ENCODE results near the gene KCNAB2. TPM values are rescaled to one million over a fixed set of nuclear protein-coding genes. Genes with fewer than 3 reads are reported as not detected.

The KCNAB2 gene
- total RNA-seq, 1 experiment from 2014 or later, result 11.0 TPM

DNA sequence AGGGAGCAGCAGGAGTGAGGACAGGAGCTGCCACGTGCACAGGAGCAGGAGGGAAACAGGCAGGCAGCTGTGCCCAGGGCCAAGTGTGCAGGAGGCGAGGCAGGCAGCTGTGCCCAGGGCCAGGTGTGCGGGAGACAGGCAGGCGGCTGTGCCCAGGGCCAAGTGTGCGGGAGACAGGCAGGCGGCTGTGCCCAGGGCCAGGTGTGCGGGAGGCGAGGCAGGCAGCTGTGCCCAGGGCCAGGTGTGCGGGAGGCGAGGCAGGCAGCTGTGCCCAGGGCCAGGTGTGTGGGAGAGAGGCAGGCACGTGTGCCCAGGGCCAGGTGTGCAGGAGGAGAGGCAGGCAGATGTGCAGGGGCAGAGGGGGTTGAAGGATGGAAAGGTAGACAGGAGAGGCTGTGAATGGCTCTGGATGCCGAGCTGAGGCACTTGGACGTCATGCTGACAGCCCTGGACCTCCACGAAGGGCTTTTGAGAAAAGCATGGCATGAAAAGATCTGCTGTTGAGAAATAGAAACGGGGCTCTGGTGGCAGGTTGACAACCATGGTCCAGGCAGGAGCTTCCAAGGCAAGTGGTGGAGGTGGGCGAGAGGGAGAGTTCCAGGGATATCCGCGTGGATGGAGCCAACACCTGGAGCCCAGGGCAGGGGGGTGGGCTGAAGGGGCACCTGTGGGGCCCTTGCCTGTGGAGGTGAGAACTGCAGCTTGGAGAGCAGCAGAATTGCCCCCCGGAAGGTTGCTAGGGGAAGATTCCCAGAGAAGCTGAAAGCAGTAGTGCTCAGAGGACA lies 34.3 kb upstream of the KCNAB2 start:
- Mint-ChIP-seq H3K36me3 (ENCODE audit: insufficient read depth, unreplicated experiment) (peaks cover 8% of the 10 kb centered on the region), H3K4me3 (ENCODE audit: unreplicated experiment) (no peak overlapping the region), H3K9me3 (ENCODE audit: unreplicated experiment) (no peaks in the 10 kb centered on the region), H3K27me3 (ENCODE audit: insufficient read depth, unreplicated experiment) (no peaks in the 10 kb centered on the region), H3K27ac (ENCODE audit: unreplicated experiment) (peak overlapping the region; percentile 59), H3K4me1 (ENCODE audit: low read depth, unreplicated experiment) (peaks cover 7% of the 10 kb centered on the region)
- Histone ChIP-seq H3K27me3 (replicated peaks; ENCODE audit: control insufficient read depth, insufficient read depth, low read length) (no peaks in the 10 kb centered on the region), H3K36me3 (ENCODE audit: control insufficient read depth, insufficient read depth, low read length) (no peaks in the 10 kb centered on the region), H3K4me1 (peaks cover 16% of the 10 kb centered on the region), H3K4me3 (ENCODE audit: low read depth, low read length) (no peak overlapping the region), H3K9me3 (no peaks in the 10 kb centered on the region)
- intact Hi-C loops (cut with micrococcal nuclease; ENCODE audit: unreplicated experiment), result no loop called here
- TF ChIP-seq, protein P1, sequence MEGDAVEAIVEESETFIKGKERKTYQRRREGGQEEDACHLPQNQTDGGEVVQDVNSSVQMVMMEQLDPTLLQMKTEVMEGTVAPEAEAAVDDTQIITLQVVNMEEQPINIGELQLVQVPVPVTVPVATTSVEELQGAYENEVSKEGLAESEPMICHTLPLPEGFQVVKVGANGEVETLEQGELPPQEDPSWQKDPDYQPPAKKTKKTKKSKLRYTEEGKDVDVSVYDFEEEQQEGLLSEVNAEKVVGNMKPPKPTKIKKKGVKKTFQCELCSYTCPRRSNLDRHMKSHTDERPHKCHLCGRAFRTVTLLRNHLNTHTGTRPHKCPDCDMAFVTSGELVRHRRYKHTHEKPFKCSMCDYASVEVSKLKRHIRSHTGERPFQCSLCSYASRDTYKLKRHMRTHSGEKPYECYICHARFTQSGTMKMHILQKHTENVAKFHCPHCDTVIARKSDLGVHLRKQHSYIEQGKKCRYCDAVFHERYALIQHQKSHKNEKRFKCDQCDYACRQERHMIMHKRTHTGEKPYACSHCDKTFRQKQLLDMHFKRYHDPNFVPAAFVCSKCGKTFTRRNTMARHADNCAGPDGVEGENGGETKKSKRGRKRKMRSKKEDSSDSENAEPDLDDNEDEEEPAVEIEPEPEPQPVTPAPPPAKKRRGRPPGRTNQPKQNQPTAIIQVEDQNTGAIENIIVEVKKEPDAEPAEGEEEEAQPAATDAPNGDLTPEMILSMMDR (IDR thresholded peaks at IDR 0.05; ENCODE audit: insufficient read depth in 1 of 2, low read depth in 1 of 2, low read length in 1 of 2, severe bottlenecking in 1 of 2, unreplicated experiment in 1 of 2), result no peak
- no TSS peak for BruUV-seq (replicated peaks)
- POLR2A ChIA-PET, result no interaction called here
- no peak for DNase-seq
- CTCF ChIA-PET, result no interaction called here

DNA sequence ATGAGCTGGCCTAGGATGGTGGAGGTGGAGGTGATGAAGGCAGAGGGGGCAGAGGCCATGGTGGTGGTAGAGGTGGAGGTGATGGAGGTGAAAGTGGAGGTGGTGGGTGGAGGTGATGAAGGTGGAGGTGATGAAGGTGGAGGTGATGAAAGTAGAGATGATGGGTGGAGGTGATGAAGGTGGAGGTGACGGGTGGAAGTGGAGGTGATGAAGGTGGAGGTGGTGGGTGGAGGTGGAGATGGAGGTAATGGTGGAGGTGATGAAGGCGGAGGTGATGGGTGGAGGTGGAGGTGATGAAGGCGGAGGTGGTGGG lies 33.8 kb upstream of the KCNAB2 start:
- Histone ChIP-seq H3K4me3 (ENCODE audit: low read depth, low read length) (no peak overlapping the region), H3K9me3 (no peaks in the 10 kb centered on the region), H3K4me1 (peaks cover 16% of the 10 kb centered on the region), H3K27me3 (replicated peaks; ENCODE audit: control insufficient read depth, insufficient read depth, low read length) (no peaks in the 10 kb centered on the region), H3K36me3 (ENCODE audit: control insufficient read depth, insufficient read depth, low read length) (no peaks in the 10 kb centered on the region)
- intact Hi-C loops (cut with micrococcal nuclease; ENCODE audit: unreplicated experiment), result no loop called here
- TF ChIP-seq, protein P1 (IDR thresholded peaks at IDR 0.05; ENCODE audit: insufficient read depth in 1 of 2, low read depth in 1 of 2, low read length in 1 of 2, severe bottlenecking in 1 of 2, unreplicated experiment in 1 of 2), result no peak
- no peak for DNase-seq
- H3K27ac Mint-ChIP-seq (ENCODE audit: unreplicated experiment), result no peak overlapping the region
- H3K36me3 Mint-ChIP-seq (ENCODE audit: insufficient read depth, unreplicated experiment), result peaks cover 11% of the 10 kb centered on the region
- no TSS peak for BruUV-seq (replicated peaks)
- H3K27me3 Mint-ChIP-seq (ENCODE audit: insufficient read depth, unreplicated experiment), result no peaks in the 10 kb centered on the region
- POLR2A ChIA-PET, result no interaction called here
- peaks cover 7% of the 10 kb centered on the region for H3K4me1 Mint-ChIP-seq (ENCODE audit: low read depth, unreplicated experiment)
- H3K9me3 Mint-ChIP-seq (ENCODE audit: unreplicated experiment), result no peaks in the 10 kb centered on the region
- no peak overlapping the region for H3K4me3 Mint-ChIP-seq (ENCODE audit: unreplicated experiment)
- CTCF ChIA-PET, result no interaction called here

DNA sequence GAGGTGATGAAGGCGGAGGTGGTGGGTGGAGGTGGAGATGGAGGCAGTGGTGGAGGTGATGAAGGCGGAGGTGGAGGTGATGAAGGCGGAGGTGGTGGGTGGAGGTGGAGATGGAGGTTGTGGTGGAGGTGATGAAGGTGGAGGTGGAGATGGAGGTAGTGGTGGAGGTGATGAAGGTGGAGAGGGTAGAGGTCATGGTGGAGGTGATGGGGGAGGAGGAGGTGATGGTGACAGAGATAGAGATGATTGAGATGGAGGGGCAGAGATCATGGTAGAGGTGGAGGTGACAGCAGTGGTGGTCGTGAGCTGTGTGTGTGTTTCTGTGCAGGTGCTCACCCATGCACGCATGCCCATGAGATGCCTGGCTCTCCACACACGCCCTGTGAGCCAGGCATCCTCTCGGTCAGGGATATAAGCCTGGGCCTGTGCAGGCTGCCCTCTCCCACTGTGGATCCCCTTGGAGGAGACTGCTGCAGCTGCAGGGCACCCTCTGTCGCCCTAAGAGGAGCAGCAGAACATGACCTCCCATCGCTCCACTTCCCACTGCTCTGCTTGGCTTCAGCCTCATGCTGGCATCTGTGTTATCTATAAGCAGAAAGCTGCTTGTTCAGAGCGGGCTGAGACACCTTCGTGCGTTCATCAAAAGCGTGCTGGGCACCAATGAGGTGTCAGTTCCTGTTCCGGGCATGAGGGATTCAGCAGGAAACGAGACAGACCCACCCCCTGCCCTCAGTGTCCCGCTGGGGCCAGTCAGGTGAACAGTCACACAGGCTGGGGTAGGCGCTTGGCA lies 33.0 kb upstream of the KCNAB2 start:
- intact Hi-C loops (cut with micrococcal nuclease; ENCODE audit: unreplicated experiment), result no loop called here
- H3K4me3 ChIP-seq (ENCODE audit: low read depth, low read length), result no peak overlapping the region
- no peaks in the 10 kb centered on the region for H3K27me3 ChIP-seq (replicated peaks; ENCODE audit: control insufficient read depth, insufficient read depth, low read length)
- ChIA-PET CTCF (no interaction called here), POLR2A (no interaction called here)
- no peaks in the 10 kb centered on the region for H3K36me3 ChIP-seq (ENCODE audit: control insufficient read depth, insufficient read depth, low read length)
- Mint-ChIP-seq H3K36me3 (ENCODE audit: insufficient read depth, unreplicated experiment) (peaks cover 14% of the 10 kb centered on the region), H3K4me1 (ENCODE audit: low read depth, unreplicated experiment) (peaks cover 7% of the 10 kb centered on the region), H3K9me3 (ENCODE audit: unreplicated experiment) (no peaks in the 10 kb centered on the region), H3K27me3 (ENCODE audit: insufficient read depth, unreplicated experiment) (no peaks in the 10 kb centered on the region), H3K27ac (ENCODE audit: unreplicated experiment) (no peak overlapping the region), H3K4me3 (ENCODE audit: unreplicated experiment) (no peak overlapping the region)
- H3K9me3 ChIP-seq, result no peaks in the 10 kb centered on the region
- H3K4me1 ChIP-seq, result peaks cover 16% of the 10 kb centered on the region
- BruUV-seq (replicated peaks), result no TSS peak
- TF ChIP-seq, protein P1 (IDR thresholded peaks at IDR 0.05; ENCODE audit: insufficient read depth in 1 of 2, low read depth in 1 of 2, low read length in 1 of 2, severe bottlenecking in 1 of 2, unreplicated experiment in 1 of 2), result no peak
- no peak for DNase-seq
